HEK293 (cell line): Measurements from ENCODE around the gene MGMT.

Experiments used
- CTCF ChIP-seq: fragments of 450-650 bp; formaldehyde crosslinking; IDR thresholded peaks from 2 replicates; pipeline ENCODE4 v1.5.1; 2016; ENCODE audit warnings: missing biosample characterization, missing genetic modification characterization
- KLF1 ChIP-seq: fragments of 450-650 bp; formaldehyde crosslinking; IDR thresholded peaks from 2 replicates; pipeline ENCODE4 v1.5.1; 2016; ENCODE audit warnings: missing biosample characterization, missing genetic modification characterization
- REPIN1 ChIP-seq: fragments of 450-650 bp; formaldehyde crosslinking; IDR thresholded peaks from 2 replicates; pipeline ENCODE4 v1.5.1; 2017; ENCODE audit warnings: missing biosample characterization, missing genetic modification characterization, low read depth
- SALL2 ChIP-seq: fragments of 450-650 bp; formaldehyde crosslinking; IDR thresholded peaks from 2 replicates; pipeline ENCODE4 v1.5.0; 2017; ENCODE audit warnings: missing biosample characterization, mild to moderate bottlenecking, missing genetic modification characterization, borderline replicate concordance
- YY1 ChIP-seq: fragments of 450-650 bp; formaldehyde crosslinking; IDR thresholded peaks from 2 replicates; pipeline ENCODE4 v1.5.1; 2018; ENCODE audit warnings: missing biosample characterization, missing genetic modification characterization
- ZNF112 ChIP-seq: fragments of 450-650 bp; formaldehyde crosslinking; IDR thresholded peaks from 2 replicates; pipeline ENCODE4 v1.5.0; 2017; ENCODE audit warnings: missing biosample characterization, missing genetic modification characterization
- ZNF24 ChIP-seq: fragments of 450-650 bp; formaldehyde crosslinking; IDR thresholded peaks from 2 replicates; pipeline ENCODE4 v1.5.1; 2016; ENCODE audit warnings: missing biosample characterization, missing genetic modification characterization
- ZNF423 ChIP-seq: fragments of 450-650 bp; formaldehyde crosslinking; IDR thresholded peaks from 2 replicates; pipeline ENCODE4 v1.5.1; 2016; ENCODE audit warnings: missing biosample characterization, missing genetic modification characterization
- ZNF549 ChIP-seq: fragments of 450-650 bp; IDR thresholded peaks from 2 replicates; pipeline ENCODE4 v1.5.1; 2018; ENCODE audit warnings: missing biosample characterization, missing genetic modification characterization, mild to moderate bottlenecking, inconsistent platforms, moderate library complexity
- ZNF580 ChIP-seq: fragments of 450-650 bp; formaldehyde crosslinking; IDR thresholded peaks from 2 replicates; pipeline ENCODE4 v1.5.1; 2016; ENCODE audit warnings: missing biosample characterization, missing genetic modification characterization
- ZNF624 ChIP-seq: fragments of 450-650 bp; formaldehyde crosslinking; IDR thresholded peaks from 2 replicates; pipeline ENCODE4 v1.5.1; 2017; ENCODE audit warnings: missing biosample characterization, missing genetic modification characterization
- ZNF777 ChIP-seq: fragments of 450-650 bp; formaldehyde crosslinking; IDR thresholded peaks from 2 replicates; pipeline ENCODE4 v1.5.1; 2017; ENCODE audit warnings: missing biosample characterization, missing genetic modification characterization, borderline replicate concordance

- TF ChIP-seq CTCF (no peak), KLF1 (no peak), ZNF423 (tag by site-specific recombination) (no peak), REPIN1 (tag by site-specific recombination) (no peak), ZNF777 (tag by site-specific recombination) (no peak), ZNF24 (tag by site-specific recombination) (no peak), YY1 (tag by site-specific recombination) (no peak), ZNF549 (tag by site-specific recombination) (no peak), ZNF112 (tag by site-specific recombination) (no peak), SALL2 (tag by site-specific recombination) (no peak), ZNF580 (tag by site-specific recombination) (no peak), ZNF624 (tag by site-specific recombination) (no peak)
Observed at GRCh38 chr10:129780901-129781795, 314.1 kb downstream of the MGMT start.
